GM12872 (cell line): ENCODE data around the gene MPI.

Experiments used
- TF ChIP-seq, protein P1 (sequence below): IDR thresholded peaks from 3 replicates; pipeline ENCODE4 v1.5.1; 2011; ENCODE audit warnings: low read depth, mild to moderate bottlenecking, low read length, moderate library complexity; ENCODE audit not compliant: insufficient read depth

MPI gene

DNA sequence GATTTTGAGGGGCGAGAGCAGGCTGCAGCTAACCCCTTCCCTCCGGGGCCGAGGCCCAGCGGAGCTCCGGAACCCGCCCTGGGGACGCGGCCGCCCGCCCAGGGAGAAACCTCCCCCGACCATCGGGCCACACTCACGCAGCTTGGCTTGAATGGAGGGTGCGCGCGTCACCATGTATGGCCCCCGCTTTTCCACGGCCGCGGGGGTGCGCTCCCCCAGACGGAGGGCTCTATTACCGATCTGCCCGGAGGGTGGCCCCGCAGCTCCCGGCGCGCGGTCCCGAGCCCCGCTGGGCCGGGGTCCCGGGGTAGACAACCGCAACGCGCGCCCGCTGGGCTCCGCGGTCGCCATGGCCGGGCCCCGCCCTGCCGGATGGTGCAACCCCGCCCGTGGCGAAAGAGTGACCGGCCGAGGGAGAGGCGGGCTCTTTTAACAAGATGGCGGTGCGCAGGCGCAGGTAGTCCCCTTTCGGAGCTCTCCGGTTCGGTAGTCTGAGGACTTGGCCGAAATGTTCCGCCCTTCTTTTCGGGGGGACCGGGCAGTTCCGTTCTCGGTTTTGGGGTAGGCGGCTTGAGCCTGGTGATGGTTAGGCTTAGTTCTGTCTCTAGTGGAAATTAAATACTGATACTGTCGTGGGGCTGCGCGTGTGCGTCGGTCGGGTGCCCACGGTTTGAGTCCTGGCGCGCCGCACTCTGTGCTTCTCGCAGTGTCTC, 16.8 kb downstream of the MPI start, which contains the start of gene FAM219B:
Gene FAM219B (minus strand): TSS at position 402 of the 713 bp plus-strand sequence. CDS start 51 bp downstream, at position 351.
- TF ChIP-seq, protein P1, sequence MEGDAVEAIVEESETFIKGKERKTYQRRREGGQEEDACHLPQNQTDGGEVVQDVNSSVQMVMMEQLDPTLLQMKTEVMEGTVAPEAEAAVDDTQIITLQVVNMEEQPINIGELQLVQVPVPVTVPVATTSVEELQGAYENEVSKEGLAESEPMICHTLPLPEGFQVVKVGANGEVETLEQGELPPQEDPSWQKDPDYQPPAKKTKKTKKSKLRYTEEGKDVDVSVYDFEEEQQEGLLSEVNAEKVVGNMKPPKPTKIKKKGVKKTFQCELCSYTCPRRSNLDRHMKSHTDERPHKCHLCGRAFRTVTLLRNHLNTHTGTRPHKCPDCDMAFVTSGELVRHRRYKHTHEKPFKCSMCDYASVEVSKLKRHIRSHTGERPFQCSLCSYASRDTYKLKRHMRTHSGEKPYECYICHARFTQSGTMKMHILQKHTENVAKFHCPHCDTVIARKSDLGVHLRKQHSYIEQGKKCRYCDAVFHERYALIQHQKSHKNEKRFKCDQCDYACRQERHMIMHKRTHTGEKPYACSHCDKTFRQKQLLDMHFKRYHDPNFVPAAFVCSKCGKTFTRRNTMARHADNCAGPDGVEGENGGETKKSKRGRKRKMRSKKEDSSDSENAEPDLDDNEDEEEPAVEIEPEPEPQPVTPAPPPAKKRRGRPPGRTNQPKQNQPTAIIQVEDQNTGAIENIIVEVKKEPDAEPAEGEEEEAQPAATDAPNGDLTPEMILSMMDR, result no peak

DNA sequence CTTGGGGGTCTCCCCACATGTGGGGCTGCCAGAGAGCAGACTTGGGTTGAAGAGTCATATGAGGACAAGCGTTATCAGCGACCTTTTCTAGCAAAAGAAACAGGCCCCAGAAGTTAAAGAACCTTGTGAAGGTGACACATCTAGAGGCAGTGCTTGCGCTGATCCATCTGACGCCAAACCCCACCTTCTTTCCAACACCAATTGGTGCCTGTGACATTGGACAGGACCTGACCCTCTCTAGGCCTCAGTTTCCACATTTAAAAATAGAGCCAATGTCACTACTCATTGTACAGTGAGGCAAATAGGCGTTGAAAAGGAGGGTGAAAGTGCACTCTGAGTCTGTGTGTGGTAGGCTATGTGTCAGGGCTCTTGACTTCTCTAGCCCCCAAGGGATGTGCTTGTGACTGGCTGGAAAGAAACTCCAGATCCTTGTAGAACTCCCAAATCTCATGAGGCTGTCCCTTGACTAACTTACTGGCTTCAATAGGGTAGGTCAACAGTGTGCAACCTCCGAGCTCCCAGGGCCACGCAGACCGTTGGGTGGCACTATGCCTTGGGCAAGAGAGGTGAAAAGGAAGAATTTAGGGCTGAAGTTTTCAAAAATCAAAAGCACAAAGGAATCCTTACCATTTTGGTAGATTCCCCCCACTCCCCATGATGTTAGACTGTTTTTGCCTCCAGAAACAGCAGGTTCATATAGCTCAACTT, 17.5 kb downstream of the MPI start:
- TF ChIP-seq, protein P1, result no peak

DNA sequence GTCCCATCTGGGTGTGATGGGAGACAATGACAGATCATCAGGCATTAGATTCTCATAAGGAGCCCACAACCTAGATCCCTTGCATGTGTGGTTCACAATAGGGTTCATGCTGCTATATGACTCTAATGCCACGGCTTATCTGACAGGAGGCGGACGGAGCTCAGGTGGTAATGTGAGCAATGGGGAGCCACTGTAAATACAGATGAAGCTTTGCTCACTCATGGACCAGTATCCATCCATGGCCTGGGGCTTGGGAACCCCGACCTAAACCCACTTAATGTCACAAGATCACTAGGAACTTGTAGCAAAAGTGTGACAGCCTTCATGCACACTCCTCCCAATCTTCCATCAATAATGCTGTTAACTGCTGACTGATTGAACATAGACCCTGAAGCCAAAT, 18.8 kb downstream of the MPI start:
- TF ChIP-seq, protein P1, result no peak

DNA sequence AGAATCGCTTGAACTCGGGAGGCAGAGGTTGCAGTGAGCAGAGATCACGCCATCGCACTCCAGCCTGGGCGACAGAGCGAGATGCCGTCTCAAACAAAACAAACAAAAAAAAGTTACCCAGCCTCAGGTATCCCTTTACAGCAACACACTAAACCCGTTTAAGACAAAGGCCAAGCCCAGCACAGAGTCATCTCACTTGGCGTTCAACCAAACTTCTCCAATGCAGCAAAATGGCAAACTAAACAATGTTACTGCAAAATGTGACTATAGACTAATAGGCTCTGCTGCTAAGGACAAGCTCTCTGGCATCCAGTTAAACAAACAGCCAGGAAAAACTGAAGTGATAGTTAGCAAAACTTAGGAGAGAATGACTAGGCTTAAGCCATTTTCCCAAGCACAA, 23.2 kb downstream of the MPI start:
- TF ChIP-seq, protein P1, result no peak

DNA sequence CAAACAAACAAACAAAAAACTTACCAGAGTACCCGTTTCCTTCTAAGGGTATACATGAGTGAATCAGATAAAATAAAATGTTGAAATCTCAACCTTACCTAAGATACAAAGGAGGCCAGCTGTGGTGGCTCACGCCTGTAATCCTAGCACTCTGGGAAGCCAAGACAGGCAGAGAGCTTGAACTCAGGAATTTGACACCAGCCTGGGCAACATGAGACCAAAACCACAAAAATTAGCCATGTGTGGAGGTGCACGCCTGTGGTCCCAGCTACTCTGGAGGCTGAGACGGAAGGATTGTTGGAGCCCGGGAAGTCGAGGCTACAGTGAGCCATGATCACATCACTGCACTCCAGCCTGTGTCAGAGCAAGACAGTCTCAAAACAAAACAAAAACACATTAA, 27.8 kb downstream of the MPI start:
- TF ChIP-seq, protein P1, result no peak

DNA sequence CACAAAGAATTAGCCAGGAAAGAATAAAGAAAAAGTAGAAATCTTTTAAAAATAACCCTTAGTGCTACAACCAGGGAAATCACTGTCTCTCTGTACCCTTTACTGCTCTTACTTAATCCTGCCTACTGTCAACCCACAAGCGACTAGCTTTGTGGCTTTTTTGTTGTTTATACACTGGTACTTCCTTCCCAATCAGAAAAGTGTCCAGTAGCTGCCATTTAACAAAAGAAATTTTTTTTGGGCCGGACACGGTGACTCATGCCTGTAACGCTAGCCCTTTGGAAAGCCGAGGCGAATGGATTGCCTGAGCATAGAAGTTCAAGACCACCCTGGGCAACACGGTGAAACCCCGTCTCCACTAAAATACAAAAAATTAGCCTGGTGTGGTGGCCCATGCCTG, 30.6 kb downstream of the MPI start:
- TF ChIP-seq, protein P1, result no peak

DNA sequence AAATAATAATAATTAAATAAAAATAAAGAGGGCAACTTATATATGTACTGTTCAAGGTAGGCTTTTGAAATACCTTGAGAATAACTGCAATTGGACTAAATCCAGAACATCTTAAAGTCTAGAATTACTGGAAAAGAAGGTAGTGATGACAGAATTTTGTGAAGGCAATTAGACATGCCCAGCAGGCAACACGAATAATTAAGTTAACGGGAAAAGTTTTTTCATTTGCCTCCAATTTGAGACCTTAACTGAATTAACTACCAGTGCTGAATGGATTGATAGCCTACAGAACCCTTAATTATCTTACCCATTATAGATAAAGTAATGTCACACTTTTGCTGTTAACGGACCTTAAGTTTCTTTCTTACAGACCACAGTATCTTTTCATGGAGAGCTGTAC, 34.7 kb downstream of the MPI start:
- TF ChIP-seq, protein P1, result no peak
